Retina (tissue), 1 donor: ENCODE results near the gene RAET1G.
"Not testable (repeated sequence)": the region's sequence is repeated elsewhere in the genome, so short reads cannot be mapped to it uniquely, and the experiment has no call there.

Experiments
- DNase-seq: peaks from one replicate; pipeline ENCODE4 v3.0.0-alpha.2; 2016

Gene RAET1G

GRCh38 chr6:149922642-149923326 is at the start of gene RAET1G:
RAET1G (minus strand) TSS chr6:149923121; CDS start chr6:149923010, 111 bp downstream.
- DNase-seq = peak; percentile 87

GRCh38 chr6:149969635-149970034 is 46.7 kb upstream of the RAET1G start:
- DNase-seq = no peak

GRCh38 chr6:149968909-149969308 is 46.0 kb upstream of the RAET1G start:
- not testable (repeated sequence) for DNase-seq

GRCh38 chr6:149967999-149968398 is 45.1 kb upstream of the RAET1G start:
- DNase-seq = not testable (repeated sequence)

- no peak for DNase-seq
Observed at GRCh38 chr6:149967591-149967990, 44.7 kb upstream of the RAET1G start.

GRCh38 chr6:149966319-149966718 is 43.4 kb upstream of the RAET1G start:
- not testable (repeated sequence) for DNase-seq

- peak; percentile 69 for DNase-seq
Observed at GRCh38 chr6:149965194-149966020, 42.5 kb upstream of the RAET1G start.

- peak; percentile 84 for DNase-seq
Observed at GRCh38 chr6:149964308-149965193, 41.6 kb upstream of the RAET1G start.

GRCh38 chr6:149963462-149964307 is 40.8 kb upstream of the RAET1G start, which contains the start of gene ULBP1:
ULBP1 (plus strand) TSS chr6:149963943; CDS start chr6:149964050, 107 bp downstream.
- peak; percentile 90 for DNase-seq

GRCh38 chr6:149963212-149963461 is 40.2 kb upstream of the RAET1G start:
- DNase-seq = no peak

GRCh38 chr6:149962461-149963211 is 39.7 kb upstream of the RAET1G start:
- DNase-seq = no peak

- no peak for DNase-seq
Observed at GRCh38 chr6:149961728-149962425, 39.0 kb upstream of the RAET1G start.

GRCh38 chr6:149960488-149960887 is 37.6 kb upstream of the RAET1G start:
- no peak for DNase-seq

- DNase-seq = not testable (repeated sequence)
Observed at GRCh38 chr6:149959806-149960205, 36.9 kb upstream of the RAET1G start.

GRCh38 chr6:149958124-149958523 is 35.2 kb upstream of the RAET1G start:
- not testable (repeated sequence) for DNase-seq

- not testable (repeated sequence) for DNase-seq
Observed at GRCh38 chr6:149955654-149956317, 32.9 kb upstream of the RAET1G start.

- DNase-seq = not testable (repeated sequence)
Observed at GRCh38 chr6:149954984-149955653, 32.2 kb upstream of the RAET1G start.

GRCh38 chr6:149954328-149954983 is 31.5 kb upstream of the RAET1G start:
- DNase-seq = not testable (repeated sequence)

- DNase-seq = not testable (repeated sequence)
Observed at GRCh38 chr6:149953934-149954327, 31.0 kb upstream of the RAET1G start.
